Lower leg skin (tissue), 4 donors: ENCODE results near the gene CCM2. TPM values are rescaled to one million over a fixed set of nuclear protein-coding genes. Genes with fewer than 3 reads are reported as not detected.
A peak's percentile ranks its signal among the peaks of the same experiment; 100 is the strongest.

ENCODE experiments used
- DNase-seq, 2 donors: peaks; one replicate each; pipeline ENCODE4 v3.0.0-alpha.2; 2019; ENCODE audit warnings: low spot score in 2 of 2
- H3K4me3 ChIP-seq: fragments of 200-600 bp; sonication (generic); 2 replicates; pipeline ENCODE4 v1.5.1; 2017; ENCODE audit warnings: mild to moderate bottlenecking, low read depth; ENCODE audit not compliant: poor library complexity, severe bottlenecking
- CTCF ChIP-seq, 3 donors: fragments of 450-650 bp; IDR thresholded peaks; one replicate each; pipeline ENCODE4 v1.5.1; 2016; ENCODE audit warnings: antibody characterized with exemption in 3 of 3, mild to moderate bottlenecking in 3 of 3, moderate library complexity in 2 of 3
- POLR2A ChIP-seq, 2 donors: fragments of 450-650 bp; IDR thresholded peaks; one replicate each; pipeline ENCODE4 v1.6.1; 2016 to 2017; ENCODE audit warnings: antibody characterized with exemption in 2 of 2, mild to moderate bottlenecking in 1 of 2, moderate library complexity in 1 of 2
- WGBS, 2 donors: methylation state at CpG; one replicate each; pipeline ENCODE4 v1.1.5; 2018; 5-methylcytosine and 5-hydroxymethylcytosine counted together
- intact Hi-C: fragments of 100-400 bp; cut with DNase I; formaldehyde crosslinking; loops from one replicate; pipeline ENCODE4 v1.15.0; 2023; ENCODE audit warnings: low total_unique reads
- total RNA-seq, 4 donors: library from RNA; depleted of rRNA; stranded (reverse); fragments of >200 nt; gene quantifications; one replicate each; pipeline ENCODE4 v1.1.0, GENCODE V29; 2016

The CCM2 gene
- total RNA-seq, 4 donors from 2014 or later, result 25.1 to 45.7 (median 32.6) TPM

- TF ChIP-seq POLR2A (IDR thresholded peaks at IDR 0.05), result no peak
- no peak for TF ChIP-seq CTCF (IDR thresholded peaks at IDR 0.05)
- DNase-seq, result peak in 1 of 2 donors; percentile 12
- intact Hi-C loops, result no loop called here
- 88 to 91% methylated on average over 1 of the region's 1 CpG for WGBS, 2 donors
- H3K4me3 ChIP-seq, result no peak overlapping the region
Observed at GRCh38 chr7:45026013-45026412, 26.0 kb downstream of the CCM2 start.

- intact Hi-C loops, result no loop called here
- no peak overlapping the region for H3K4me3 ChIP-seq
- peak in 1 of 2 donors; percentile 62 for DNase-seq
- TF ChIP-seq POLR2A (IDR thresholded peaks at IDR 0.05) (no peak), CTCF (IDR thresholded peaks at IDR 0.05) (no peak)
- 52 to 56% methylated on average over 10 of the region's 10 CpGs for WGBS, 2 donors
Observed at GRCh38 chr7:45026984-45027773, 27.2 kb downstream of the CCM2 start.

GRCh38 chr7:45027774-45028114 is 27.7 kb downstream of the CCM2 start:
- WGBS, 2 donors, result 67 to 89% methylated on average over 4 of the region's 4 CpGs
- H3K4me3 ChIP-seq, result no peak overlapping the region
- intact Hi-C loops, result no loop called here
- peak in 1 of 2 donors; percentile 57 for DNase-seq
- no peak for TF ChIP-seq CTCF (IDR thresholded peaks at IDR 0.05)
- TF ChIP-seq POLR2A (IDR thresholded peaks at IDR 0.05), result no peak

GRCh38 chr7:45028138-45028919 is 28.3 kb downstream of the CCM2 start:
- TF ChIP-seq CTCF (IDR thresholded peaks at IDR 0.05) (no peak), POLR2A (IDR thresholded peaks at IDR 0.05) (no peak)
- intact Hi-C loops, result no loop called here
- 80 to 84% methylated on average over 17 of the region's 17 CpGs for whole genome bisulfite sequencing, 2 donors
- DNase-seq, result peak in 1 of 2 donors; percentile 56
- H3K4me3 ChIP-seq, result no peak overlapping the region

- H3K4me3 ChIP-seq, result no peak overlapping the region
- 81 to 84% methylated on average over 7 of the region's 7 CpGs for WGBS, 2 donors
- TF ChIP-seq POLR2A (IDR thresholded peaks at IDR 0.05) (no peak), CTCF (IDR thresholded peaks at IDR 0.05) (no peak)
- intact Hi-C loops, result no loop called here
- DNase-seq, result peak in 1 of 2 donors; percentile 70
Observed at GRCh38 chr7:45028920-45029344, 28.9 kb downstream of the CCM2 start.
